GF-D8 (cell line): ENCODE data around the gene HERPUD2.
"Not testable (repeated sequence)": the region's sequence is repeated elsewhere in the genome, so short reads cannot be mapped to it uniquely, and the experiment has no call there.

Source experiments
- DNase-seq: peaks from one replicate; lab custom pipeline; 2025; lab: John Stamatoyannopoulos, UW

The HERPUD2 gene

DNA sequence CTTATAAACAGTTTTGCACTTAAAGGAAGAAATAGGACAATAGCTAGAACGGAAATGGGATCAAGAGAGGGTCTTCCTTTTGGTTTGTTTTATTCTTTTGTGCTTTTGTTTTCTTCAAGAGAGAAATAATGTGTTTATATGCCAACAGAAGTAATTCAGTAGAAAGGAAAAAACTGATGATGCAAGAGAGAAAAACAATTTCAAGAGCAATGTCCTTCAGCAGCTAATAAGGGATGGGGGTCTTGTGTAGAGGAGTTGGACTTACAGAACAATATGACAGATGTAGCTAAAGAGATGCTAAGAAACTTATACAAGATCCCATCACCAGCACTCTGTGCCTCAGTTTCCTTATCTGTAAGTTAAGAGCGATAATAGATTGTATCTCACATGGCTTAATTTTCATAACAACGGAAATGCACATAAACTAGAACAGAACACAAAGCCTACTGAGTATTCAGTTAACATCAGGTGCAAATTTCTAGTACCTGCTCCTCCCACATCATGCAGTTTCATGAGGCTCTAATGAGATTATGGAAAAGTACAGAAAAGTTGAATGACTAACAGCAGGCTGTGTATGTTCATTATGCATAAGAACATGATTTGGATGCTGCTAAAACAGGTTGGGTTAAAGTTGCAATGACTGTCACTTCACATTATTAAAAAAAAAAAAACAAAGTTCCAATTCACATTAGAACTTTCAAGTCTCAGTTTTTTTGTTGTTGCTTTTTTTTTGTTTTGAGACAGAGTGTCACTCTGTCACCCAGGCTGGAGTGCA lies 17.2 kb downstream of the HERPUD2 start:
- no peak for DNase-seq

GRCh38 chr7:35676211-35676610 lies 18.7 kb downstream of the HERPUD2 start:
- no peak for DNase-seq

DNA sequence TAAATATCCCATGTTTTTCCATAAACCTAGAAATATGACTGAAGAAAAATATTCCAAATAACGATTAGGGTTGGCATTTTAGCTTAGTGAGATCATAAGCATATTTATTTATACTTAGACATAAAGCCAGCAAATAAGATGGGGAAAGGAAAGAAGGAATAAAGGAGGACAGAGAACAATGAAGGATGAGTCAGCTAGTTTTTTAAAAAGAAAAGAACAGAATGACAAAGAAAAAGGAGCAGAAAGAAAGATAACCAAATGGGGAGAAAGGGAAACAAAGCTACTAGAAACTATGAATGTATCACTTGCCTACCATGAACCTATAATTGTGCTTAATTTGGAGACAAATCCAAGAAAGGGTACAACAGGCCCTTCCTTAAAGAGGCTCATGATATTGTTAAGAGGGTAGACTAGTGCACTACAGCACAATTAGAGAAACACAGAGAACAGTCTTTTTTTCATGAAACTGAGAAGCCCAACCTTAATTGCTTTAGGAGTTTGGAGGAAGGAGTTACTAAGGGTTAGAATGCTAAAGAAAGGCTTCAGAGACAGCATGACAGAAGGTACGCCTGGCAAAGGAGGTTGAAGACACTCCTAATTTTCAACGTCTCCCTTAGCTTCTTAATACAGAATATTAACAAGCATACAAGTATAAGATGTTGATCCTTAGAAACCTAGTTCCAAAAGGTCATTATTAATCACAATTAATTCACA lies 23.9 kb downstream of the HERPUD2 start:
- DNase-seq, result no peak

DNA sequence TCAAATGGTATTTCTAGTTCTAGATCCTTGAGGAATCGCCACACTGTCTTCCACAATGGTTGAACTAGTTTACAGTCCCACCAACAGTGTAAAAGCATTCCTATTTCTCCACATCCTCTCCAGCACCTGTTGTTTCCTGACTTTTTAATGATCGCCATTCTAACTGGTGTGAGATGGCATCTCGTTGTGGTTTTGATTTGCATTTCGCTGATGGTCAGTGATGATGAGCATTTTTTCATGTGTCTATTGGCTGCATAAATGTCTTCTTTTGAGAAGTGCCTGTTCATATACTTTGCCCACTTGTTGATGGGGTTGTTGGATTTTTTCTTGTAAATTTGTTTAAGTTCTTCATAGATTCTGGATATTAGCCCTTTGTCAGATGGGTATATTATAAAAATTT lies 34.5 kb downstream of the HERPUD2 start:
- DNase-seq, result not testable (repeated sequence)

- no peak for DNase-seq
Measured at GRCh38 chr7:35658606-35659201, 36.2 kb downstream of the HERPUD2 start.

- DNase-seq, result no peak
Measured at GRCh38 chr7:35657125-35657524, 37.8 kb downstream of the HERPUD2 start.

DNA sequence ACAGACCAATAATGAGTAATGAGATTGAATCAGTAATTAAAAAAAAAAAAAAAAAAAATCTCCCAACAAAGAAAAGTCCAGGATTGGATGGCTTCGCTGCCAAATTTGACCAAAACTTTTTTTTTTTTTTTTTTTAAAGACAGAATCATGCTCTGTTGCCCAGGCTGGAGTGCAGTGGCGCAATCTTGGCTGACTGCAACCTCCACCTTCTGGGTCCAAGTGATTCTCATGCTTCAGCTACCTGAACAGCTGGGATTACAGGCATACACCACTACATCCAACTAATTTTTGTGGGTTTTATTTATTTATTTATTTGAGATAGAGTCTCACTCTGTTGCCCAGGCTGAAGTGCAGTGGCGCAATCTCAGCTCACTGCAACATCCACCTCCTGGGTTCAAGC lies 40.4 kb downstream of the HERPUD2 start:
- not testable (repeated sequence) for DNase-seq

DNA sequence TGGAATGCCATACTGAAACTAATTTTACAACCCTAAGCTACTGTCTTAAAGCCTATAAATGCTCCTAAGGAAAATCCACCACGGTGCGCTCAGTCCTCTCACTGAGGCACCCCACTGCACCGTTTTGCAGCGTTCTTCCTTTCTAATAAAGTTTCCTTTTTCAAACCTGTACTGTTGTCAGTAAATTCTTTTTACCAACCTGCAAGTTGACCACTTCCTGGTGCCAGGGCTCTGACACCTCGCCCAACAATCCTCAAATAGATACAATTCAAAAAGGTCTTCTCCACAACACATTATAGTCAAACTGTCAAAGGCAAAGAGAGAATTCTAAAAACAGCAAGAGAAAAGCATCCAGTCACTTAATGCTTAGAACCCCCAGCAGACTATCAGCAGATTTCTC lies 42.8 kb downstream of the HERPUD2 start:
- no peak for DNase-seq

GRCh38 chr7:35650751-35651150 lies 44.2 kb downstream of the HERPUD2 start:
- DNase-seq, result no peak

DNA sequence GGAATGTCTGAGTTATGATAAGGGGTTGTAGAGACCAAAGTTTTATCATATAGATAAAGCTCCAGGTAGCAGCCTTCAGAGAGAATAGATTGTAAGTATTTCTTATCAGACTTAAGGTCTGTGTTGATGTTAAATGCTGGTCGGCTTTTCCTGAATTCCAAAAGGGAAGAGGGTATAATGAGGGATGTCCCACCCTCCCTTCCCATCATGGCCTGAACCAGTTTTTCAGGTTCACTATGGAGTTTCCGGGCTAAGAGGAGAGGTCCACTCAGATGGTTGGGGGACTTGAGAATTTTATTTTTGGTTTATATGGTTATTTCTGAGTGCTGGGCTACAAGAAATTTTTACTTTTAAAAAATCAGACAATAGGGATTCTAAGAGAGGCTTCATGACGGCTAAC lies 45.2 kb downstream of the HERPUD2 start:
- no peak for DNase-seq

- DNase-seq, result no peak
Measured at GRCh38 chr7:35648367-35648766, 46.6 kb downstream of the HERPUD2 start.

DNA sequence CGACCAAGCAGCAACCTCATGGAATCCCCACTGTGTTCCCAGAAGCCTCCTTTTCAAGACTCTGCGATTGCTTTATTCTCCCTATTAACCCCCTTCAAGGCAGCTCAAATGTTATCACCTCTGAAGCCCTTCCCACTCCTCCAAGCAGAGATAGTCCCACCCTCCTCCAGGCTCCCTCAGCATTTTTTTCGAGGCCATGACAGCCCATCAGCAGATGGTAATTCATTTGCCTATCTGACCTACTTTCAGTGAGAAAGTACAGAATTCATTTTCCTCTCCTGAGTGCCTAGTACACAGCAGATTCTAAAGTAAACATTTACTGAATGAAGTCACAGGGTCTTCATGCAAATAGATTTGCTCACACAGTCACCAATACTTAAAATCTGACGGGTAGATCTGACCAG lies 47.8 kb downstream of the HERPUD2 start:
- no peak for DNase-seq

DNA sequence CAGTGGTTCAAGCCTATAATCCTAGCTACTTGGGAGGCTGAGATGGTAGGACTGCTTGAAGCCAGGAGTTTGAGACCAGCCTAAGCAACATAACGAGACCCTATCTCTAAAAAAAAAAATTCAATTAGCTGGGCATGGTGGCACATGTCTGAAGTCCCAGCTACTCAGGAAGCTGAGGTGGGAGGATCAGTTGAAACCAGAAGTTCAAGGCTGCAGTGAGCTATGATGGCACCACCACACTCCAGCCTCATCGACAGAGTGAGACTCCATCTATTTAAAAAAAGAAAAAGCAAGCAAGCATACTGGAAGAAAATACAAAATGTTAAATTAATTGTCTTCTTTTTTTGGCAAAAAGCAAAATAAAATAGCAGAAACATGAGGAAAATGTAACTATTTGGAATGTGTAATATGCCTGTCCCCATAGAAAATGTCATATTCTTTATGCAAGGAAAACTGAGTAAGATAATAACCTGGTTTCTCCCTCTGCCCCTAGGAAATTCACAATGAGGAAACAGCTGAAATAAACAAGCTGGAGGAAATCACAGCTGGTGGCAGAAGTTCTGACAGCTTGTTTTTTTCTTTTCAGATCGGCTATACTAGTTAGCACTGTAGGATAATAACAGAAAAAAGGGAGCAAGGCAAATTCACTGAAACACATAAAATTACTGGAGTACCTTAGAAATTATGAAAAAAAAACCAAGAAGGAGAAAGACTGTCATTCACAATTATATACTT lies 48.5 kb downstream of the HERPUD2 start:
- DNase-seq, result no peak

DNA sequence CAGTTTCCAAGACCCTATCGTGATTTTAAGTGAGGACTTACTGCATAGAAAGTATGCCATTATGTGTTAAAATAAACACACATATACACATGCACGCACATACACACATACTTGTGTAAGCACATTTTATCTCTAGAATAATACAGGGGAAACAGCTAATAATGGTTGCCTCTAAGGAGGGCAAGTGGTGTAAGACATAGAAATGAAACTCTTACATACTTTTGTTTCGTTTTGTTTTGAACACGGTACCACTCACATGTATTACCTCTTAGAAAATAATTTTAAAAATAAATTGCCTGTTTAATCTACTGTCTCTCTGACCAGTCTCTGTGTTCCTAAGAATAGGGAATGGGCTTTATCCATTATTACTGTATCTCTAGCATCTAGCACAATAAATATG lies 49.2 kb downstream of the HERPUD2 start:
- DNase-seq, result no peak

DNA sequence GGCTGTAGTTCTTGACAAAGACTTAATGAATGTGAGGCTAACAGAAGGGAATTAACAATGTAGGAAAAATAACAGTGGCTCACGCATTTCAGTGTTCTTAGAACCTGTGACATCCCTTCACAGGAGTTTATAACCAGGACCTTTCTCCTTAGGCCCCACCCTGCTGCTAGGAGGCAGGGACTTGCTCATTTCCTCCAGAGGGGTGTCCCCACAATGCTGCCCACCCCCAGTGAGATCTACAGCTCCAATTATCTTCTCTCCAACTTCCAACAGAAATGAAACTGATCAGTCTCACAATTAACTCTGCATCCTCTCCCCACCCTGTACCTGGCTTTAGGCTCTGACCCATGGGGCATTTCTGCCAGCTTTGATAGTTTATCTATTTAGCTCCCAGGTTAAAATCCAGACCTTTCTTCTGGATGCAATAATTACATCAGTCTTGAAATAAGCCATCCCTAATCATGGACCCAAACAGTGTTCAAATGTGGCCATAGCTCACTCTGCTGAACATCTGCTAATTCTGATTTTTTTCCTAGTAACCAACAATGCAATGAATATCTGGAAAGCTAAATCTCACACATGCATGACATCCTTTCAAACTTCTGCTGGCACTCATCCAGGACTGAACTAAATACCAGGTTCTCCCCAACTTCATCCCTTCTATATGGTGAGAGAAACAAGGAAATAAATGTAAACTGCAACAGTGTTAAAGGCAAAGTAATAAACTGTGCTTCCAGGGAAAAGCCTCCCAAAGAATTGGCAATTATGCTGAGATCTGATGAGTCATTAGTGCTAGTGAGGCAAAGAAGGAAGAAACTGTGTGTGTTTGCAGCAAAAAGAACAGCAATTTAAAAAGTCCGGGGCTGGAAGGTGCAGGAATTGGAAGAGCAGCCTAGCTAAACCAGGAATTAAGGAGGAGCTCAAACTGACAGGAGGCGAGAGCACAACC lies 64.6 kb downstream of the HERPUD2 start:
- no peak for DNase-seq

DNA sequence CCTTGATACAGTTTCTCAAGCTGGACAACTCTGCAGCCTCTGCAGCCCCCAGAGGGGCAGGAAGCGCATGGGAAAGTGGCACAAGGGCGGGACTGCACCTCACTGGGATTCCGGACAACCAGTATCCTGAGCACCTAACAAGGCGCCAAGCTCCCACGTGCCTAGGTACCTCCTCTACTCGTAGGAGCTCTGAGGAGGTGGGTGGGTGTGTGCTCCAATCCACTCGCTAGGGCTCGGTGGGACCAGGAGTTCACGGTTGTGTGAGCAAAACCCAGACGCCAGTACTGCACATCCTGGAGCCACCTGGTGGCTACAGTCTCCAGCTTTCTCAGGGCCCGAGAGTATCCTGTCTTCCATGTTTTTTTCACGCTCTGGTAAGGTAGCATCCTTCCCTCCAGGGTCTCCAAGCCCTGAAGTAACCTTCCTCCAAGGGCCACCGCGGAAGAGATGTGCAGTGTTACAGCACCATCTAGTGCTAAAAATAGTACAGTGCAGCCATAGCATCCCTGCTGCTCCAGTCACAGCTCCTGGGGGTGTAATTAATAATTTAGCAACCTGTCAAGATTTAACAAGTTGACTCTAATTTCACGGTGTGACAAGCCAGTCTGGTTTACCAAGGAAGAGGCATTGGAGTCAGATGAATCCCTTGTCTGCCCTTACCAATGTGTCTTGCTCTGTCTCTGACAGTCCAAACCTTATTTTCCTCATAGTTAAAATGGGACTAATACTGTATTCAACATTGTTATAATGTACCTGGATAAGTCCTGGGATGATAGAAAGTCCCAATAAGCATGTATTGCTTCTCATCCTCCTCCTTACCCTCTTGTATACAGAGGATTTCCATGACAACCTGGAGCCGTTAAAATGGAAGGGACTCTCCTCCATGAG lies 70.4 kb downstream of the HERPUD2 start:
- DNase-seq, result no peak

DNA sequence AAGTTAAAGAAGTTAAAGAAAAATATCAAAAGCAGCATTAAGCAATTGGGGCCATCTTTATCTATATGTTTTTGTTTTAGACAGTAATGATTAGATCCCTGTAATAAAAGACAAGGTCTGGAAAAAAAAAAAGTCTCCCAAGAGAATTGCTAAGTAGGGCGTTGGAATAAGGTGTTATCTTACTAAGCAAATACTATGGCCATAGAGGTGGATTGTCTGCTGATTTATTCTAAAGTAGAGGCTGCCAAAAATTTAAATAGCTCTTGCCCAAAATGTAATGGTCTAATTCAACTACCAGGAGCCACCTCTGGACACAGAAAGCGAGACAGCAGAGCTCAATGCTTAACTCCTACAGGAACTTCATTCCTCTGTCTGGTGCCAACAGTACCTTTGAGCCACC lies 71.6 kb downstream of the HERPUD2 start:
- DNase-seq, result no peak

DNA sequence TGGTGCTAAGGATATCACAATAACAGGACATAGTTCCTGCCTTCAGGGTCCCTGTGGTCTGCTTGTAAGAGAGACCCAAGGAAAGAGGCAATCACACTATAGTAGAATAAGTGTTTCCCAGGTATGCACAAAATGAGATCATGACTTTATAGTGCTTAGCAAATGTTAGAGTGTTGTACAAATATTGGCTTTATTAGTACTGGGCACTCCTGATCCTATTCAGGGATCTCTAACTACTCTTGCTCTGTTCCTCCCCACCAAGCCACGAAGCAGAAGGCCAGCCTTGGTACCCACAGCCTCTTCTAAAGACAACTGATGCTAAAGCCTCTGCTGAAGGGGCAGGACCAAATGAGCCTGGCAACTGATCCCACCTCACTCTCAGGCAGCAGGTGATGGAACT lies 75.1 kb downstream of the HERPUD2 start:
- no peak for DNase-seq

- DNase-seq, result no peak
Measured at GRCh38 chr7:35617041-35617440, 77.9 kb downstream of the HERPUD2 start.

DNA sequence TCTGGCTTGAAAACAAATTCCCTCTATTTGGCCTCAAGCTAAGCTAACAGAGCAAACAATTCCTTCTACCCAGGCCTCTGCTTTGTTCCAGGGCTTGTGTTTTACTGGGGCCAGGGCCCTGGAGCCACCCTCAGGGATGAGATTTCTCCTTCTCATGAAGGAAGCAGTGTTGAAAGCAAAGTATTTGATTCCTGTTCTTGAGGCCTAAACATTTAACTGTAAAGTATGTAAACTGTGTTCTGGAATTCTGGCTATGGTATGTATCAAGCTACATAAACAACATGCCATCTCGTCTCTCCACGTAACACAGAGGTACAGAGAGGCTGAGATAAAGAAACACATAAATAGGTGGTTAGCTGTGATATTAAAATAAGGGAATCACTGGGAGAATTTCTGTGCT lies 81.8 kb downstream of the HERPUD2 start:
- DNase-seq, result no peak
